Measurements from ENCODE around the gene PZP.

DNA sequence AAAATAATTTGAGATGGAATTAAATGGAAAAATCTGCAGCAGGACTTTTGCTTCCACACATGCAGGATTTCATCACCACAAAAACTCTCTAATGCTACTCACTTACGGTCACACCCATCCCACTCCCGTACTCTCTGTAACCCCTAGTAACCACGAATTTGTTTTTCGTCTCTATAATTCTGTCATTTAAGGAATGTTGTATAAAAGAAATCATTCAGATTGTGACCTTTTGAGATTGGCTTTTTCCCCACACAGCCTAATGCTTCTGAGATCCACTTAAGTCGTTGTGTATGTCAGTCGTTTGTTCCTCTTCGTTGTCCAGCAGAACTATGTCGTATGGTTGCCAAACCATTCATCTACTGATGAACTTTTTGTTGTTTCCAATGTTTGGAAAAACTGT is 19.8 kb upstream of the PZP start:
- TF ChIP-seq, protein P1, sequence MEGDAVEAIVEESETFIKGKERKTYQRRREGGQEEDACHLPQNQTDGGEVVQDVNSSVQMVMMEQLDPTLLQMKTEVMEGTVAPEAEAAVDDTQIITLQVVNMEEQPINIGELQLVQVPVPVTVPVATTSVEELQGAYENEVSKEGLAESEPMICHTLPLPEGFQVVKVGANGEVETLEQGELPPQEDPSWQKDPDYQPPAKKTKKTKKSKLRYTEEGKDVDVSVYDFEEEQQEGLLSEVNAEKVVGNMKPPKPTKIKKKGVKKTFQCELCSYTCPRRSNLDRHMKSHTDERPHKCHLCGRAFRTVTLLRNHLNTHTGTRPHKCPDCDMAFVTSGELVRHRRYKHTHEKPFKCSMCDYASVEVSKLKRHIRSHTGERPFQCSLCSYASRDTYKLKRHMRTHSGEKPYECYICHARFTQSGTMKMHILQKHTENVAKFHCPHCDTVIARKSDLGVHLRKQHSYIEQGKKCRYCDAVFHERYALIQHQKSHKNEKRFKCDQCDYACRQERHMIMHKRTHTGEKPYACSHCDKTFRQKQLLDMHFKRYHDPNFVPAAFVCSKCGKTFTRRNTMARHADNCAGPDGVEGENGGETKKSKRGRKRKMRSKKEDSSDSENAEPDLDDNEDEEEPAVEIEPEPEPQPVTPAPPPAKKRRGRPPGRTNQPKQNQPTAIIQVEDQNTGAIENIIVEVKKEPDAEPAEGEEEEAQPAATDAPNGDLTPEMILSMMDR (IDR thresholded peaks at IDR 0.05) = no peak
- no peak for TF ChIP-seq ZFX (IDR thresholded peaks at IDR 0.05; ENCODE audit: borderline replicate concordance)

Measured in 22Rv1 (cell line).